Neural cell (in vitro differentiated cells): Measurements from ENCODE around the gene RBBP6.

Source experiments
- CTCF ChIP-seq: fragments of 450-650 bp; IDR thresholded peaks from 2 replicates; pipeline ENCODE4 v1.5.1; 2014; ENCODE audit warnings: antibody characterized with exemption, mild to moderate bottlenecking, moderate library complexity; ENCODE audit not compliant: poor library complexity, severe bottlenecking
- EP300 ChIP-seq: fragments of 450-650 bp; conservative IDR thresholded peaks from 2 replicates; pipeline ENCODE4 v1.6.1; 2014; ENCODE audit warnings: antibody characterized with exemption, mild to moderate bottlenecking, moderate library complexity; ENCODE audit not compliant: poor library complexity, severe bottlenecking
- MXI1 ChIP-seq: fragments of 450-650 bp; conservative IDR thresholded peaks from 2 replicates; pipeline ENCODE4 v1.6.1; 2014; ENCODE audit warnings: antibody characterized with exemption, mild to moderate bottlenecking; ENCODE audit not compliant: poor library complexity, severe bottlenecking
- POLR2AphosphoS5 ChIP-seq: IDR thresholded peaks from 2 replicates; pipeline ENCODE4 v1.6.1; 2012
- RAD21 ChIP-seq: fragments of 450-650 bp; conservative IDR thresholded peaks from 2 replicates; pipeline ENCODE4 v1.6.1; 2014; ENCODE audit warnings: antibody characterized with exemption, mild to moderate bottlenecking, moderate library complexity
- REST ChIP-seq: IDR thresholded peaks from 2 replicates; pipeline ENCODE4 v1.6.1; 2012; ENCODE audit warnings: borderline replicate concordance
- SMC3 ChIP-seq: fragments of 450-650 bp; conservative IDR thresholded peaks from 2 replicates; pipeline ENCODE4 v1.6.1; 2014; ENCODE audit warnings: antibody characterized with exemption, mild to moderate bottlenecking, moderate library complexity; ENCODE audit not compliant: poor library complexity
- TAF1 ChIP-seq: IDR thresholded peaks from 2 replicates; pipeline ENCODE4 v1.6.1; 2012; ENCODE audit warnings: low read depth

GRCh38 chr16:24493821-24494220 lies 45.5 kb upstream of the RBBP6 start:
- TF ChIP-seq CTCF: no peak
- TF ChIP-seq POLR2AphosphoS5: no peak
- no peak for TF ChIP-seq RAD21
- no peak for TF ChIP-seq MXI1
- TF ChIP-seq SMC3: no peak
- no peak for TF ChIP-seq TAF1
- TF ChIP-seq EP300: no peak
- no peak for TF ChIP-seq REST
